SK-N-DZ (cell line): ENCODE results near the gene RNF11.

Experiments used
- DNase-seq: peaks from one replicate; pipeline ENCODE4 v3.0.0-alpha.2; 2015; ENCODE audit warnings: low spot score

RNF11 gene

GRCh38 chr1:51263147-51263877 is 27.2 kb downstream of the RNF11 start:
- no peak for DNase-seq

- DNase-seq, result no peak
These were observed 28.4 kb downstream of the RNF11 start for GRCh38 chr1:51264451-51264850.

DNA sequence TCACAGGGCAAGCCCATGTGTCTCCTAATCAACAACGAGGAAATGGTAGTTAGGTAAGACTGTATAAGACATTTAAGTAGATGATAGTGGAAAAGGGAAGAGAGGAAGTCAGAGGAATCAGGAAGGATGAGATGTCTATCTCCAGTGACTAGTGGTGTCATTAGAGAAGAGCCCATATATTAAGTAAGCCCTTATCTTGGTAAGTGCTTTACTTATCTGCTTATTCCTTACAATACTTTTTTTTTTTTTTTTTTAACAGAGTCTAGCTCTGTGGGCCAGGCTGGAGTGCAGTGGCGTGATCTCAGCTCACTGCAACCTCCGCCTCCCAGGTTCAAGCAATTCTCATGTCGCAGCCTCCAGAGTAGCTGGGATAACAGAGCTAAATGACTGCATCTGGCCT is 29.5 kb downstream of the RNF11 start:
- peak; percentile 11 for DNase-seq

- no peak for DNase-seq
These were observed 30.1 kb downstream of the RNF11 start for GRCh38 chr1:51266181-51266580.

GRCh38 chr1:51266791-51267190 is 30.7 kb downstream of the RNF11 start:
- no peak for DNase-seq

DNA sequence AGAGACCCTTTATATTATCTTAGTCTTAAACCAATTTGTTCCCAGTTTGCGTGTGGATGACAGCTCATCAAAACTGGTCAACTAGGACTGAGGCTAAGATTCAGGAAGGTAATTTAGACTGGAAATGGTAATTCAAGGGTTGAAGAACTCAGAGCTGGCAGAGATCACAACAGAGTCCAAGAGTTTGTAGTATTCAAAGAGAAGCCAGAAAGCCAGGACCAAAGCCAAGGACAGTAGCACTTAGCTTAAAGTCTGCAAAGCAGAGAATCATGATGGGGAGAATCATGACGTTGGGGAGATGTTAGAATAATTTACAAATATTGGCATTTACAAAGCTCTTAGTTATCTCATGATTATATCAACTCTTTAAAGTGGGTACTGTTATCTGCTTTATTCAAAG is 32.6 kb downstream of the RNF11 start:
- no peak for DNase-seq

DNA sequence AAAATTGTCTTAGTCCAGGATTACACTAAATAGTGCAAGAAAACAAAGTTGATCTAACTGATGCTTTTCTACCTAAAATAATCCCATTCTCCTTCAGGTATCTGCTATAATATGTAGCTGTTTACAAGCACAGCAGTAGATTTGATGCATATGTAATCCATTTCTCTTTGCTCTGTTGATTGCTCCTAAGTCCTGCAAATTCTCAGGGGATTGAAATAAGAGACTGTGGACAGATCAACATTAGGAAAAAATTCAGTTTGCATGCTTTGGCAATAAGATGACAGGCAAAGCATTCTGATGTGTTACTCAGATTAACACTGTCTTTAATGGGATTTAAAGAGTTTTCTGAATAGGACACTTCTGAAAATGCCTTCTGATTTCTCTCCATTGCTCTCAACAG is 34.7 kb downstream of the RNF11 start:
- no peak for DNase-seq

DNA sequence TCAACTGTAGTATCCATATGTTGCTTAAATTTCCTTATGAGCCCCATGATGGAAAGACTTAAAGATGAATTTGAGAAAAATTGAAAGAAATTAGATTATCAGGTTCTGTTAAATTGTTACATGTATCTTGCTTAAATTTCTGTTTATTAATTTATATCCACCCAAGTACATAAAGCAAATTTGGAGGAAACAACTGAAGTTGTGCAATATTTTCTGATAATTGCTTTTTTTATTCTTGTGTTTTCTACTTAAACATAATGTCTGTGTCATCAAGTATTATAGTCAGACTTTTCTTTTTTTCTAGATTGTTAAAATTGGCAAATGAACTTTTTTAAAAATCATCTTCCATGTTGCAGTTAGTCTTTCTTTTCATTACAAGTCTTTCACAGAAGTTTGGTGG is 36.8 kb downstream of the RNF11 start:
- DNase-seq, result no peak

DNA sequence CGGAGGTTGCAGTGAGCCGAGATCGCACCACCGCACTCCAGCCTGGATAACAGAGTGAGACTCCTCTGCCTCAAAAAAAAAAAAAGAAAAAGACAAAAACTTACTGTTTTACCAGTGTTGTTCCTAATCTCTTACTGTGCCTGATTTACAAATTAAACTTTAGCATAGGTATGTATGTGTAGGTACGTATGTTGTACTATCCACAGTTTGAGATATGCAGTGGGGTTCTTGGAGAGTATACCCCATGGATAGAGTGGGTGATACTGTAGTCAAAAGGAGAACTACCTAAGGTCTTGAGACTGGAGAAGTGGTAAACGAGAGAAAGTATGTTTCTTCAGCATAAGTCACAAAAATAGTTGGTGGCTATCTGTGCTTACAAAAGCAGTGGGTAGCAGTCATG is 38.6 kb downstream of the RNF11 start:
- no peak for DNase-seq

DNA sequence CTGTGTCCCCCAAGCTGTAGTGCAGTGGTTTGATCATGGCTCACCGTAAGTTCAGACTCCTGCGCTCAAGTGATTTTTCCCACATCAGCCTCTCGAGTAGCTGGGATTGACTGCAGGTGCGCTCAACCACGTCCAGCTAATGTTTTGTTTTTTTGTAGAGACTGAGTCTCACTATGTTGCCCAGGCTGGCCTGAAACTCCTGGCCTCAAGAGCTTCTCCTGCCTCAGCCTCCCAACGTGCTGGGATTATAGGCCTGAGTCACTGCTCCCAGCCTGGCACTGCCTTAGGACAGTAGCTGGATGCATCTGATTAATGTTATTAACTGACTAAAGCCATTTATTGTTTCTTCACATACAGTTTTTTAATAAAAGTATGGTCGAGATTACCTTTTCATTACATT is 40.2 kb downstream of the RNF11 start:
- DNase-seq, result no peak

- DNase-seq, result no peak
These were observed 44.4 kb downstream of the RNF11 start for GRCh38 chr1:51280321-51280978.

DNA sequence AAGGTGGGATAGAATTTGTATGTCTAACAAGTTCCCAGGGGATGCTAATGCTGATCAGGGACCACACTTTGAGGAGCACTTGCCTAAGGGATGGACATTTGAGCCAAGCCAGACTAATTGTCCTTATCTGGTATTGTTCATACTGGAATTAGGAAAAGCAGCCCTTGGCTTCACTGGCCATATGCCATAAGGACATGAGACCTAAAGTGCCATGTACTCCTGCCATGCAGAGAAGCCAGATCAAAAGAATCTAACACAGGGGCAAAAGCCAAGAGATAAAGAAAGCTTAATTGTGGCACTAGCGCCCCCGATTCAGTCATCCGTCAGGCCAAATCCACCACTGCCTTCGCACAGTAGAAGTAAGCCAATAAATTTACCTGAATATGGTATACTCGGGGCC is 45.7 kb downstream of the RNF11 start:
- DNase-seq, result no peak

DNA sequence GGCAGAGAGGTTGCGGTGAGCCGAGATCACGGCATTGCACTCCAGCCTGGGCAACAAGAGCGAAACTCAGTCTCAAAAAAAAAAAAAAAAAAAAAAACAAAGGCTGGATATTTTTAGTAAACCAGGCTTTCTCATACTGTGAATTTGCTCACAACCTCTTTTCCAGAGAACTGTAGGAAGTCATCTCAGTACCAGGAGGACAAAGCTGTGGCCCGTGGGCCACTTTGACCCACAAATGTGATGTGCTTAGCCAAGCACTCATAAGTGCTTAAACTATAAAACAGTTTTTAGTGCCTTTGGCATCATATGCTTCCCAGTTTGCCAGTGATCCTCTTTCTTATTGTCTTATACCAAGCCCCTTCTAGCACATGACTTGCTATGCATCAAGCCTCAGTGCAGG is 46.5 kb downstream of the RNF11 start:
- DNase-seq, result no peak

- DNase-seq, result no peak
These were observed 47.9 kb downstream of the RNF11 start for GRCh38 chr1:51283979-51284378.

GRCh38 chr1:51284487-51284954 is 48.4 kb downstream of the RNF11 start:
- no peak for DNase-seq

- no peak for DNase-seq
These were observed 49.0 kb downstream of the RNF11 start for GRCh38 chr1:51285055-51285454.

DNA sequence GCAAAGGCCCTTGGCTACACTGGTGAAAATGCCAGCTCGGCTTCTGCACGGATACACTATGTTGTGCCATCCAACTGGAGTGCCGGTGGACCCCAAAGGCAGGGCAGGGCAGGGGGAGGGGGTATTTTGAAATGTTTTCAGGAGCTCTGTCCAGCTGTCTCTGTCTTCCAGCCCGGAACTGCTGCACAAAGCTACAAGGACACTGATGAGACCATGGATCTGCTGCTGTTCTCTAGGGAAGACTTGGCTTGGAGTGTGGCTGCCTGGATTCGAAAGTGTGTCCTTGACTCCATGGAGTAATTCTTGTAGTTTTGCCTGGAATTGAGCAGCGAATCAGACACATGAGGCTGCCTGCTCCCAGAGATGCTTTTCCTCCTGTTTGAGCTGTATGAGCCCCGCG is 51.9 kb downstream of the RNF11 start:
- DNase-seq, result no peak

DNA sequence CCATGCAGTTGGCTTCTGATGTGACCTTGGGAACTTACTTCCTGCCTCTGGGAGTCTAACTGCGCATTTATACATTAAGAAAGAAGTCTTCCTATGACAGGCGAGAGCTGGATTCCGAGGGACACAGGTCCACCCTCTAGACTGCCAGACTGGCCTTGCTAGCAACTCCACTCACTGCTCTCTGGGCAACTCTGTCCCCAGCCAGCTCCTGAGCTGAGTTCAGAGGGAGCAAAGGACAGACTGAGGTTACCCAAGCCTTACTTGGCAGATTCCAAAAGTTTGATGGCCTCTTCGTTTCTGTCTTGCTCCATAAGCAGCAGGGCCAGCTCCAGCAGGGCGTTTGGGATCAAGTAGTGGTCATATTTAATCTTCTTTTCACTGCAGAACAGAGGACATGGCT is 52.5 kb downstream of the RNF11 start:
- DNase-seq, result no peak

GRCh38 chr1:51289676-51290488 is 53.8 kb downstream of the RNF11 start:
- no peak for DNase-seq

DNA sequence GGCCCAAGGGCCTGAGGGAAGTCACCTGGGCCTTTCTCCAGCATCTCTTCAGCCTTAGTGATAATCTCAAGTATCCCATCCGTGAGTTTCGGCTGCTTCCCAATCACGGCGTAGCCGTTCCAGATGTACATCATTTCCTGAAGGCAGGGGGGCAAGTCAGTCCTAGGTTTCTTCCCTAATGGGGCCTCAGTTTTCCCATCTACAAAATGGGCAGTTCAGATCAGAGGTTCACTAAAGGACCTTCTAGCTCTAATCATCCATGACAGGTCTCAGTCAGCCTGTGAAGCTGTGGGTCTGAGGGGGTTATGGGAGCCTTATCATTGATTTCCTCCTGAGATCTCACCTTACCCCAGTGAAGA is 54.4 kb downstream of the RNF11 start:
- no peak for DNase-seq

DNA sequence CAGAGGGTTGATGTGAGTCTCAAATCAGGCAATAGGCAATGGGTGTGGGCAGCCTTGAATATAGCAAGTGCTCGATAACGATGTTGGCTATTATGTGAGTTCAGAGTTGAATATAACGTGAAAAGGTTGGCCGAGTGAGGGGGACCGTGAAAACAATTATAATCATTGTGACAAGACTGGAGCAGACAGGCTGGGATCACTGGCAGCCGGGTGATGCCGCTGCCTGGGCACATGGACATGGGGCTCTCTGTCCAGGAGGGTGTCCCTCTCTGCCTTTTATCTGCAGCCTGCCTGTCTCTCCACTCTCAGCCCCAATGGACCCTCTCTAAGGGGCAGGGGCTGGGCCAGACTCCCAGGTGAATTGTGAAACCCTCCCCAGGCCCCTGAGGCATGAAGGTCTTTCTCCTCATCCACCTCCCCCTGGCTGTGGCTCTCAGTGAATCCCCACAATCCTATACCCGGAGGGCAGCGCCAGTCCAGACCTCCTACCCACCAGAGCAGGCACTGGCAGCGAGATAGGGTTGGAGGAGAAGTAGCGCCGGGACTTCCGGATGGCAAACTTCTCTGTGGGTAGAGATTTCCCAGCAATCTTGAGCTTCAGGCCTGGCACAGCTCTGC is 57.9 kb downstream of the RNF11 start:
- DNase-seq, result no peak

GRCh38 chr1:51294566-51295184 is 58.6 kb downstream of the RNF11 start:
- no peak for DNase-seq
